GM12892 (cell line): ENCODE results near the gene ZDHHC17.

Experiments used
- POLR2A ChIP-seq: IDR thresholded peaks from 2 replicates; pipeline ENCODE4 v1.6.1; 2011; ENCODE audit warnings: low read depth, low read length, control low read depth
- POLR2AphosphoS5 ChIP-seq: IDR thresholded peaks from 2 replicates; pipeline ENCODE4 v1.6.1; 2011; ENCODE audit warnings: low read depth, low read length, control low read depth

- TF ChIP-seq POLR2AphosphoS5 (no peak), POLR2A (no peak)
These were observed 28.9 kb downstream of the ZDHHC17 start for GRCh38 chr12:76792828-76793227.
